Adrenal gland (tissue), 12 donors: Measurements from ENCODE around the gene PDGFB. TPM values are rescaled to one million over a fixed set of nuclear protein-coding genes. Genes with fewer than 3 reads are reported as not detected.

Source experiments
- DNase-seq, 7 donors: peaks; one replicate each; pipeline ENCODE4 v3.0.0-alpha.2; 2019 to 2020
- H3K27ac ChIP-seq, 5 donors: fragments of 200-600 bp; sonication (generic) in 4 of 5; 1 replicate in 3 of 5; 2 replicates in 2 of 5; pipeline versions ENCODE4 v1.5.1 to v1.8.0; 2016 to 2020; ENCODE audit warnings: mild to moderate bottlenecking in 1 of 5
- H3K27me3 ChIP-seq: fragments of 200-600 bp; 2 replicates; pipeline ENCODE4 v1.8.0; 2021
- H3K36me3 ChIP-seq, 2 donors: fragments of 200-600 bp; replicated peaks in 1 of 2; 1 replicate in 1 of 2; 2 replicates in 1 of 2; pipeline versions ENCODE4 v1.5.1 to v1.8.0; 2018 to 2022
- H3K4me1 ChIP-seq, 2 donors: fragments of 200-600 bp; replicated peaks in 1 of 2; 1 replicate in 1 of 2; 2 replicates in 1 of 2; pipeline versions ENCODE4 v1.5.1 to v1.8.0; 2018 to 2021
- H3K4me3 ChIP-seq, 4 donors: fragments of 200-600 bp; sonication (generic) in 3 of 4; one replicate each; pipeline ENCODE4 v1.5.1; 2016 to 2018
- H3K9me3 ChIP-seq, 3 donors: fragments of 200-600 bp; sonication (generic) in 1 of 3; replicated peaks in 1 of 3; 1 replicate in 2 of 3; 2 replicates in 1 of 3; pipeline versions ENCODE4 v1.5.1 to v1.8.0; 2016 to 2021
- POLR2A ChIP-seq, 2 donors: fragments of 450-650 bp; IDR thresholded peaks; one replicate each; pipeline ENCODE4 v1.6.1; 2017; ENCODE audit warnings: antibody characterized with exemption in 2 of 2, mild to moderate bottlenecking in 2 of 2, moderate library complexity in 1 of 2
- WGBS, 4 donors: extraction: QIAGEN DNeasy Blood & Tissue Kit in 2 of 4; methylation state at CpG; one replicate each; pipeline versions ENCODE4 v1.1.5 to v1.1.7; 2013 to 2017; 5-methylcytosine and 5-hydroxymethylcytosine counted together
- intact Hi-C, 2 donors: fragments of 100-400 bp; cut with DNase I; formaldehyde crosslinking; loops; one replicate each; pipeline versions ENCODE4 v1.14.1 to v1.15.0; 2022 to 2023
- polyA plus RNA-seq, 3 donors: library from polyadenylated mRNA; stranded (reverse); fragments of 200-250 nt in 2 of 3; fragments of 350-450 nt in 1 of 3; fragmentation: Illumina TruSeq in 1 of 3; extraction: RNeasy Lipid Tissue Mini Kit (QIAGEN cat#74804) in 1 of 3; gene quantifications; one replicate each; pipeline ENCODE4 v1.2.3, GENCODE V29; 2013 to 2014
- total RNA-seq, 9 donors: library from RNA; depleted of rRNA in 4 of 9; stranded (reverse); fragments of >200 nt in 4 of 9; fragments of 120-200 nt in 1 of 9; fragmentation: NEBNext Ultra II Directional in 1 of 9; extraction: Animal tissue kit (Norgen Biotek cat#: 25700) in 1 of 9; gene quantifications; one replicate each; pipeline versions ENCODE4 v1.1.0 to v1.2.4, GENCODE V29; 2013 to 2023
- TF ChIP-seq, protein P1 (sequence below), 6 experiments: fragments of 450-650 bp in 4 of 6; fragments of 200-600 bp in 2 of 6; sonication (generic) in 1 of 6; IDR thresholded peaks; 1 replicate in 5 of 6; 2 replicates in 1 of 6; pipeline versions ENCODE4 v1.5.1 to v1.8.0; 2016 to 2021; ENCODE audit warnings: antibody characterized with exemption in 6 of 6, mild to moderate bottlenecking in 2 of 6, moderate library complexity in 1 of 6
- donor health status: healthy with polysubstance abuse.
- donor health status: Bipolar disorder and iron deficiency.
- donor health status: DM: yes; HTN: yes; CAD: no.
- donor health status: DM: no; HTN: no; CAD: no.
- donor health status: DM: no; HTN: no; CAD: no.
- donor health status: DM: yes; HTN: yes; CAD: no.

The PDGFB gene
- total and polyA plus RNA-seq, 12 donors, result 1.8 to 10.9 (median 6.1) TPM

DNA sequence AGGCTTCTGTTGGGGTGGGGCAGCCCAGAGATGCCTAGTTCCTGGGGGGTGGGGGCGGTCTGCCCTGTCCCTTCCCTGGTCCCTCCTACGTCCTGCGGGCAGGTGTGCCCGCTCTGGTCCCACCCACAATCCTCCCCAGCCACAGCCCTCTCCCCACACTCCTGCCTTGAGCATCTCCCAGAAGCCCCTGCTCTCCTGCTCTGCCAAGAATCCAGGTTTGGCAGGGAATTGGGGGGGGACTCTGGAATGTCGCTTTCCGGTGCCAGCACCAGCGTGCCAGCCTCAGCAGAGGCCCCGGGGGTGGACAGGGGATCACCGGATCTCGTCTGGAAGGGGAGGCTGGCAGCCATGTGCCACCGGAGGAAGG lies 11.4 kb upstream of the PDGFB start:
- Histone ChIP-seq H3K27ac (no peak overlapping the region), H3K27me3 (no peaks in the 10 kb centered on the region), H3K36me3 (no peaks in the 10 kb centered on the region), H3K4me1 (peaks cover 21 to 37% of the 10 kb centered on the region in 2 donors), H3K4me3 (no peak overlapping the region), H3K9me3 (no peaks in the 10 kb centered on the region)
- intact Hi-C loops, result no loop called here
- TF ChIP-seq, protein P1, sequence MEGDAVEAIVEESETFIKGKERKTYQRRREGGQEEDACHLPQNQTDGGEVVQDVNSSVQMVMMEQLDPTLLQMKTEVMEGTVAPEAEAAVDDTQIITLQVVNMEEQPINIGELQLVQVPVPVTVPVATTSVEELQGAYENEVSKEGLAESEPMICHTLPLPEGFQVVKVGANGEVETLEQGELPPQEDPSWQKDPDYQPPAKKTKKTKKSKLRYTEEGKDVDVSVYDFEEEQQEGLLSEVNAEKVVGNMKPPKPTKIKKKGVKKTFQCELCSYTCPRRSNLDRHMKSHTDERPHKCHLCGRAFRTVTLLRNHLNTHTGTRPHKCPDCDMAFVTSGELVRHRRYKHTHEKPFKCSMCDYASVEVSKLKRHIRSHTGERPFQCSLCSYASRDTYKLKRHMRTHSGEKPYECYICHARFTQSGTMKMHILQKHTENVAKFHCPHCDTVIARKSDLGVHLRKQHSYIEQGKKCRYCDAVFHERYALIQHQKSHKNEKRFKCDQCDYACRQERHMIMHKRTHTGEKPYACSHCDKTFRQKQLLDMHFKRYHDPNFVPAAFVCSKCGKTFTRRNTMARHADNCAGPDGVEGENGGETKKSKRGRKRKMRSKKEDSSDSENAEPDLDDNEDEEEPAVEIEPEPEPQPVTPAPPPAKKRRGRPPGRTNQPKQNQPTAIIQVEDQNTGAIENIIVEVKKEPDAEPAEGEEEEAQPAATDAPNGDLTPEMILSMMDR (IDR thresholded peaks at IDR 0.05), result no peak
- no peak for TF ChIP-seq POLR2A (IDR thresholded peaks at IDR 0.05)
- 80 to 96% (median 89%) methylated on average over 1 to 11 of the region's 11 CpGs for WGBS, 4 donors
- DNase-seq, result no peak

DNA sequence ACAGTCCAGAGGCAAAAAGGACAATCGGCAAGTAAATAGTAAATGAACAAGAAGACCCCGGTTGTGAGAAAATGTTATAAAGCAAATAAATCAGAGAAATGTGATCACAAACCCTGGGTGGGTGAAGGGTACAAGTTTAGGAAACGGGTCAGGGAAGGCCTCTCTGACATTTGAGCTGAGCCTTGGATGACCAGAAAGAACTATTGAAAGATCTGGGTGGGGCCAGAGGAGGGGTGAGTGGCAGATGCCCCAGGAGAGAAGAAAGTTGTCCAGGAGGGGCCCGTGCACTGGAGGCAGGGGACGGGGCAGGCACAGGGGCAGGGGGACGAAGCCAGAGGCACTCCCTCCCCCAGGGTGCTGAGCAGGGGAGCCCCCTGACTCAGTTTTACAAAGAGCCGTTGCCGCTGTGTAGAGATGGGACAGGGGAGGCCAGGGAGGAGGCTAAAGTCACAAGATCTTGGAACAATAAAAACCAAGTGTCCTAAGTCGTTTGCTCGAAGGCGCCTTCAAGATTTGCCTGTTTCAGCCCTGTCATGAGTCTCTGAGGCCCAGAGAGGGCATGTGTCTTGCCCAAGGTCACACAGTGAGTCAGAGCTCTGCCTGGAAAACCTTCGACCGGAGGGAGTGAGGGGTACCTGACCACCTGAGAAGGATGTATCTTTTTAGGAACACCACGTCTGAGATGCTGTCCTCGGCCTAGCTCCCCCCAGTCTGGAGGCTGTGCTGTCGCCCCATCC lies 10.8 kb upstream of the PDGFB start:
- H3K27me3 ChIP-seq, result no peaks in the 10 kb centered on the region
- H3K36me3 ChIP-seq, result no peaks in the 10 kb centered on the region
- no peaks in the 10 kb centered on the region for H3K9me3 ChIP-seq
- H3K4me1 ChIP-seq, result peaks cover 21 to 37% of the 10 kb centered on the region in 2 donors
- intact Hi-C loops, result no loop called here
- H3K4me3 ChIP-seq, result no peak overlapping the region
- WGBS, 4 donors, result 67 to 78% (median 73%) methylated on average over 11 to 16 of the region's 16 CpGs
- H3K27ac ChIP-seq, result peak overlapping the region in 3 of 5 donors; percentile 27 to 85 (median 64)
- peak in 5 of 7 donors; percentile 47 to 61 (median 53) for DNase-seq
- TF ChIP-seq, protein P1 (IDR thresholded peaks at IDR 0.05), result no peak
- TF ChIP-seq POLR2A (IDR thresholded peaks at IDR 0.05), result no peak

DNA sequence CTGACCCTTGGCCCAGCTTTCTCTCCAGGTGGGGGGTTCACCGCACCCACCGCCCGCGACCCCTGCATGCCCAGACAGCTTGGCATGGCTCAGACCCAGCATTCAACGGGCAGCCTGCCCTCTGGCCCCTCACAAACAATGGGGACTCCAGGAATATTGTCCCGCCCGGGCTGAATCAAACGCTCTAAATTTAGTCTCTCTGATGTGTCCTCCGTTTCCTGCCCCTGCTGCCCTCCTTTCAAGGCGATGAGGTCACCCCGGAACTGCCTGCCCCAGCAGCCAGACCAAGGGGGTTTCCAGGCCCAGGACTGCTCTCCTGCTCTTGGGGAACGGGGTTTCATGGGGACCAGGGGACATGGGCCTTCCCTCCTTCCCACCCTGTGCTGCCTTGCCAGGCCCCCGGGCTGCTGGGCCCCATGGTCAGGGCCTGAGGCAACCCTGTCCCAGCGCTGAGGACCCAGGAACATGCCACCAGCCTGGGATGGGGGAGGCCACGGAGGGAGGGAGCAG lies 10.1 kb upstream of the PDGFB start:
- H3K4me1 ChIP-seq, result peaks cover 21 to 37% of the 10 kb centered on the region in 2 donors
- DNase-seq, result peak in 5 of 7 donors; percentile 54 to 81 (median 69)
- H3K27me3 ChIP-seq, result no peaks in the 10 kb centered on the region
- WGBS, 4 donors, result 32 to 52% (median 37%) methylated on average over 11 to 15 of the region's 15 CpGs
- no peak overlapping the region for H3K4me3 ChIP-seq
- no peaks in the 10 kb centered on the region for H3K36me3 ChIP-seq
- H3K27ac ChIP-seq, result peak overlapping the region in 3 of 5 donors; percentile 27 to 85 (median 64)
- no peak for TF ChIP-seq POLR2A (IDR thresholded peaks at IDR 0.05)
- TF ChIP-seq, protein P1 (IDR thresholded peaks at IDR 0.05), result no peak
- intact Hi-C loops, result no loop called here
- no peaks in the 10 kb centered on the region for H3K9me3 ChIP-seq

DNA sequence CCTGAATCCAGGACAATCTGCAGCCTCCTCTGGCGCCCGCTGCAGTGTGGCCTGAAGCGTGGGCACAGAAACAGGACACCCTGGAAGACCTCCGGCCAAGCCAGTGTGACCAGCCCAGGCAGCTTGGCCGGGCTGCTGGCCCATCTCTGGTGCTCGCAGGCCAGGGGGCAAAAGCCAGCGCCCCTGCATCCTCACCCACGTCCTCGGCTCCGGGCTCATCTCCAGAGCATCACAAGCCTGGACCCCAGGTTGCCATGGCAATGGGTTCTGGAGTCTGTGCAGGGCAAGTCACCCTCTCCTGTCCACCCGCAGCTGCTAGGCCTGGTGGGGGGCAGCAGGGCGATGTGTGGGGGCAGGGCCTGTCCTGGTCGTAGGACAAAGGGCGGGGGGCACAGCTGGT lies 9.3 kb upstream of the PDGFB start:
- no peak for DNase-seq
- intact Hi-C loops, result no loop called here
- H3K4me3 ChIP-seq, result no peak overlapping the region
- peaks cover 21 to 37% of the 10 kb centered on the region in 2 donors for H3K4me1 ChIP-seq
- 64 to 88% (median 83%) methylated on average over 3 to 14 of the region's 14 CpGs for WGBS, 4 donors
- H3K36me3 ChIP-seq, result no peaks in the 10 kb centered on the region
- peak overlapping the region in 2 of 5 donors; percentile 30 to 85 for H3K27ac ChIP-seq
- H3K9me3 ChIP-seq, result no peaks in the 10 kb centered on the region
- TF ChIP-seq, protein P1 (IDR thresholded peaks at IDR 0.05), result no peak
- no peak for TF ChIP-seq POLR2A (IDR thresholded peaks at IDR 0.05)
- H3K27me3 ChIP-seq, result no peaks in the 10 kb centered on the region
